OCI-LY3 (cell line): ENCODE measurements around the gene IER5.

Experiments
- EZH2phosphoT487 ChIP-seq: fragments of 200-600 bp; shearing (Covaris generic); IDR thresholded peaks from 2 replicates; pipeline ENCODE4 v1.6.1; 2018; ENCODE audit warnings: antibody characterized with exemption, mixed run types, low read depth
- TF ChIP-seq, protein P1 (sequence below): fragments of 200-600, 300-600 bp; sonication (generic); IDR thresholded peaks from 2 replicates; pipeline ENCODE4 v1.5.1; 2014; ENCODE audit warnings: antibody characterized with exemption, low read length, low read depth

DNA sequence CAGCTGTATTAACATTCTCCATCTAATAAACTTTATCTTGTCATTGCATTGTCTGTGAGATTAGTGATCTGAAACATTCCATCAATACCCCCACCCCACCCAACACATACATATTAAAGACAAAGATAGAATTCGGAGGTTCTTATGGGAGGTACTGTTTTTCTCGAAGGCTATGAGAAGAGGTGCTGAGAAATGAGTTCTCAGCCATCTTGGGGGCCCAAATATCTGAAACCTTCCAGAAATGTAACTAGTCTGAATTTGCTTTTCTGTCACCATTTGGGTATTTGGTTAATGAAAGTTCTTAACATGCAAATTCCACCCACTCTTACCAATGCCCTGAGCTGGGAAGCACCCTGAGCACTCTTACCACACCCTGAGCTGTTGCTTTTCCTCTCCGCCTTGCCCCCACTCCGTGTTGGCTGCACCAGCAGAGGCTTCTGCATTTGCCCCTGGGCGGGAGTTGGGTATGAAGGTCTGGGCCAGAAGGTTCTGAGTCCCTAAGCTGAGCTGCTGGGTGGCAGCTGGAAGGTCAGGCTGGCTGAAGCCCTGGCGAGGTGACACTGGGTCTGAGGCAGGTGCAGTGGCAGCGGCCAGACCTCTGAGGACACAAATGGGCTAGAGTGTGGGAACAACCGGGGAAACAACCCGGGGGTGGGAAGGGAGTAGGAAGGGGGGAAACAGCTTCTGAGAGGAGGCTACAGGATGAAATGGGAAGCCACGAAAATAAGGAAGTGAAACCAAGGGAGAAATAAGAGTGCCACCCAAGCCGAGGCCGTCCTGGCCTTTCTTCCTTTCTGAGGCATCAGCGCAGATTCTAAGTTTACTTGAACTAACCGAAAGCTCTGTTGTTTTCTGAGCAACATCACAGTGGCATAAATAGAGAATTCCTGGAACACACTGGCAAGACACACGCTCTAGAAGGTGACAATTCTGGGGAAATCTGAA is 26.3 kb upstream of the IER5 start:
- TF ChIP-seq, protein P1, sequence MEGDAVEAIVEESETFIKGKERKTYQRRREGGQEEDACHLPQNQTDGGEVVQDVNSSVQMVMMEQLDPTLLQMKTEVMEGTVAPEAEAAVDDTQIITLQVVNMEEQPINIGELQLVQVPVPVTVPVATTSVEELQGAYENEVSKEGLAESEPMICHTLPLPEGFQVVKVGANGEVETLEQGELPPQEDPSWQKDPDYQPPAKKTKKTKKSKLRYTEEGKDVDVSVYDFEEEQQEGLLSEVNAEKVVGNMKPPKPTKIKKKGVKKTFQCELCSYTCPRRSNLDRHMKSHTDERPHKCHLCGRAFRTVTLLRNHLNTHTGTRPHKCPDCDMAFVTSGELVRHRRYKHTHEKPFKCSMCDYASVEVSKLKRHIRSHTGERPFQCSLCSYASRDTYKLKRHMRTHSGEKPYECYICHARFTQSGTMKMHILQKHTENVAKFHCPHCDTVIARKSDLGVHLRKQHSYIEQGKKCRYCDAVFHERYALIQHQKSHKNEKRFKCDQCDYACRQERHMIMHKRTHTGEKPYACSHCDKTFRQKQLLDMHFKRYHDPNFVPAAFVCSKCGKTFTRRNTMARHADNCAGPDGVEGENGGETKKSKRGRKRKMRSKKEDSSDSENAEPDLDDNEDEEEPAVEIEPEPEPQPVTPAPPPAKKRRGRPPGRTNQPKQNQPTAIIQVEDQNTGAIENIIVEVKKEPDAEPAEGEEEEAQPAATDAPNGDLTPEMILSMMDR, result no peak
- no peak for TF ChIP-seq EZH2phosphoT487
